K562 (cell line): ENCODE data around the gene MAP7D1. TPM values are rescaled to one million over a fixed set of nuclear protein-coding genes. Genes with fewer than 3 reads are reported as not detected.
A peak's percentile ranks its signal among the peaks of the same experiment; 100 is the strongest.

Experiments used
- ATAC-seq: fragments of 200-7000 bp; cut with Tn5 transposase; 3 replicates; pipeline ENCODE4 v1.9.1; 2020; ENCODE audit warnings: moderate library complexity
- BruUV-seq: library from RNA; stranded (reverse); fragments of 400-500 nt; replicated peaks from 2 replicates; lab custom pipeline; 2021; lab: Mats Ljungman, UMichigan
- CTCF ChIA-PET: fragments of 300-600 bp; formaldehyde crosslinking; extraction: SDS; loops from one replicate; lab custom pipeline; 2021; ENCODE audit warnings: low intra/inter-chr PET ratio; lab: Yijun Ruan, JAX
- POLR2A ChIA-PET: fragments of 300-600, 350-650 bp; sonication (Branson Sonifier 250); formaldehyde crosslinking; extraction: SDS; loops from one replicate; lab custom pipeline; 2021; ENCODE audit warnings: antibody characterized with exemption, inconsistent platforms; lab: Yijun Ruan, JAX
- DNase-seq, 4 experiments: peaks; one replicate each; pipeline versions ENCODE4 v3.0.0 to v3.0.0-alpha.2; 2011 to 2018; ENCODE audit warnings: low spot score in 3 of 4, mixed read lengths in 3 of 4; ENCODE audit errors: extremely low read depth in 1 of 4
- FAIRE-seq: peaks from 2 replicates; lab custom pipeline; 2011; peaks lifted over from hg19 to GRCh38; lab: Jason Lieb, UNC
- H2AFZ ChIP-seq: 2 replicates; pipeline ENCODE4 v1.6.0; 2011; ENCODE audit warnings: low read depth, low read length, control low read depth, inconsistent platforms
- H3K27ac ChIP-seq: fragments of 200-600 bp; 3 replicates; pipeline ENCODE4 v1.8.0; 2011; ENCODE audit warnings: low read depth, mild to moderate bottlenecking, control low read depth, inconsistent platforms, low read length, moderate library complexity, mixed read lengths; ENCODE audit errors: extremely low read depth
- H3K27me3 ChIP-seq, 2 experiments: fragments of 300-600 bp in 1 of 2; 2 replicates in 1 of 2; 3 replicates in 1 of 2; pipeline versions ENCODE4 v1.6.0 to v1.8.0; 2011; ENCODE audit warnings: inconsistent platforms in 2 of 2, low read length in 2 of 2, mild to moderate bottlenecking in 1 of 2, mixed read lengths in 1 of 2, moderate library complexity in 1 of 2; ENCODE audit not compliant: control insufficient read depth in 2 of 2, insufficient read depth in 2 of 2
- H3K36me3 ChIP-seq: fragments of 300-600 bp; 3 replicates; pipeline ENCODE4 v1.8.0; 2011; ENCODE audit warnings: mild to moderate bottlenecking, low read length, inconsistent platforms; ENCODE audit not compliant: control insufficient read depth, insufficient read depth
- H3K4me1 ChIP-seq, 2 experiments: fragments of 200-600 bp in 1 of 2; replicated peaks in 1 of 2; 2 replicates in 1 of 2; 3 replicates in 1 of 2; pipeline versions ENCODE4 v1.5.1 to v1.8.0; 2011; ENCODE audit warnings: inconsistent platforms in 2 of 2, low read length in 2 of 2, mild to moderate bottlenecking in 1 of 2, mixed read lengths in 1 of 2, moderate library complexity in 1 of 2; ENCODE audit not compliant: control insufficient read depth in 2 of 2, insufficient read depth in 2 of 2
- H3K4me2 ChIP-seq: 2 replicates; pipeline ENCODE4 v1.6.1; 2011; ENCODE audit warnings: low read length, control low read depth, inconsistent platforms, mixed read lengths; ENCODE audit not compliant: insufficient read depth
- H3K4me3 ChIP-seq: fragments of 200-600 bp; sonication (generic), shearing (Covaris generic); 2 replicates; pipeline ENCODE4 v1.5.1; 2016; ENCODE audit warnings: control low read depth, inconsistent platforms
- H3K79me2 ChIP-seq: fragments of 200-600 bp; 3 replicates; pipeline ENCODE4 v1.8.0; 2011; ENCODE audit warnings: low read length, inconsistent platforms; ENCODE audit not compliant: control insufficient read depth, insufficient read depth
- H3K9ac ChIP-seq, 2 experiments: 2 replicates each; pipeline versions ENCODE4 v1.6.0 to v1.6.1; 2011; ENCODE audit warnings: low read depth in 2 of 2, low read length in 2 of 2, control low read depth in 1 of 2, inconsistent platforms in 1 of 2, mild to moderate bottlenecking in 1 of 2, mixed read lengths in 1 of 2; ENCODE audit not compliant: insufficient read depth in 1 of 2
- H3K9me1 ChIP-seq: one replicate; pipeline ENCODE4 v1.6.0; 2011; ENCODE audit warnings: inconsistent platforms, mild to moderate bottlenecking, low read length, moderate library complexity; ENCODE audit not compliant: control insufficient read depth, insufficient read depth
- H3K9me3 ChIP-seq: replicated peaks from 2 replicates; pipeline ENCODE4 v1.5.1; 2011; ENCODE audit warnings: low read depth, low read length, inconsistent platforms; ENCODE audit not compliant: control insufficient read depth, insufficient read depth
- H4K20me1 ChIP-seq: replicated peaks from 2 replicates; pipeline ENCODE4 v1.6.1; 2011; ENCODE audit warnings: low read length, inconsistent platforms, mixed read lengths; ENCODE audit not compliant: control insufficient read depth, insufficient read depth
- BCOR ChIP-seq: fragments of 450-650 bp; IDR thresholded peaks from 2 replicates; pipeline ENCODE4 v1.6.1; 2016
- CEBPB ChIP-seq: fragments of 450-650 bp; IDR thresholded peaks from 2 replicates; pipeline ENCODE4 v1.6.1; 2016; ENCODE audit warnings: missing genetic modification characterization, missing compliant biosample characterization
- CGGBP1 ChIP-seq: fragments of 250-450 bp; sonication (Bioruptor Pico); IDR thresholded peaks from 2 replicates; pipeline ENCODE4 v1.9.0; 2021; ENCODE audit warnings: mild to moderate bottlenecking
- FOXA1 ChIP-seq: fragments of 450-650 bp; IDR thresholded peaks from 2 replicates; pipeline ENCODE4 v1.6.1; 2016; ENCODE audit warnings: mild to moderate bottlenecking, borderline replicate concordance
- HDAC1 ChIP-seq, 2 experiments: fragments of 450-650 bp; IDR thresholded peaks; 2 replicates each; pipeline ENCODE4 v1.6.1; 2016 to 2017; ENCODE audit warnings: inconsistent platforms in 1 of 2, mild to moderate bottlenecking in 1 of 2, moderate library complexity in 1 of 2
- HDAC2 ChIP-seq: fragments of 450-650 bp; IDR thresholded peaks from 2 replicates; pipeline ENCODE4 v1.6.1; 2016; ENCODE audit warnings: mild to moderate bottlenecking
- HNRNPL ChIP-seq: fragments of 200-400 bp; formaldehyde crosslinking; IDR thresholded peaks from 2 replicates; pipeline ENCODE4 v1.6.1; 2017; ENCODE audit warnings: low read depth, mild to moderate bottlenecking, low read length
- JUN ChIP-seq, 2 experiments: sonication (generic) in 1 of 2; formaldehyde crosslinking in 1 of 2; IDR thresholded peaks; 2 replicates each; pipeline versions ENCODE4 v1.6.1 to v1.8.0; 2012 to 2022; ENCODE audit warnings: borderline replicate concordance in 2 of 2, mild to moderate bottlenecking in 2 of 2, improper control_type of control experiment in 1 of 2, low read depth in 1 of 2, low read length in 1 of 2, missing genetic modification reagents in 1 of 2
- NR2F6 ChIP-seq: fragments of 450-650 bp; formaldehyde crosslinking; IDR thresholded peaks from 2 replicates; pipeline ENCODE4 v1.4.0; 2020; ENCODE audit warnings: mild to moderate bottlenecking
- RBM25 ChIP-seq: fragments of 200-400 bp; formaldehyde crosslinking; IDR thresholded peaks from 2 replicates; pipeline ENCODE4 v1.6.1; 2018; ENCODE audit warnings: low read length, low read depth, moderate library complexity; ENCODE audit not compliant: severe bottlenecking
- RCOR1 ChIP-seq, 2 experiments: IDR thresholded peaks; 2 replicates each; pipeline ENCODE4 v1.6.1; 2012; ENCODE audit warnings: low read depth in 2 of 2, low read length in 2 of 2, borderline replicate concordance in 1 of 2, improper control_type of control experiment in 1 of 2
- SFPQ ChIP-seq: fragments of 200-400 bp; formaldehyde crosslinking; IDR thresholded peaks from 2 replicates; pipeline ENCODE4 v1.6.1; 2017; ENCODE audit warnings: mild to moderate bottlenecking, low read depth, low read length, moderate library complexity
- STAG1 ChIP-seq: sonication (generic); formaldehyde crosslinking; IDR thresholded peaks from 2 replicates; pipeline ENCODE4 v1.5.0; 2020; ENCODE audit warnings: missing genetic modification reagents, borderline replicate concordance
- TRIM24 ChIP-seq, 2 experiments: fragments of 450-650 bp; IDR thresholded peaks; 2 replicates each; pipeline ENCODE4 v1.6.1; 2016
- VEZF1 ChIP-seq: fragments of 200-800 bp; sonication (Bioruptor generic); IDR thresholded peaks from 2 replicates; pipeline ENCODE4 v1.6.1; 2017; ENCODE audit warnings: missing genetic modification characterization, missing compliant biosample characterization
- ZNF583 ChIP-seq: fragments of 250-450 bp; sonication (Bioruptor Pico); IDR thresholded peaks from 2 replicates; pipeline ENCODE4 v1.4.0; 2020
- WGBS: fragments of 100-300 bp; shearing (Covaris generic); methylation state at CpG from one replicate; pipeline ENCODE4 v1.1.6; 2016; ENCODE audit warnings: low coverage, mixed read lengths; ENCODE audit not compliant: insufficient coverage; ENCODE audit errors: missing lambda C conversion rate; 5-methylcytosine and 5-hydroxymethylcytosine counted together
- in situ Hi-C: fragments of 300-500 bp; cut with MboI; formaldehyde crosslinking; loops from 4 replicates; pipeline ENCODE4 v1.15.0; 2018; ENCODE audit warnings: inconsistent platforms, mixed read lengths
- intact Hi-C: fragments of 100-400 bp; cut with micrococcal nuclease; formaldehyde crosslinking; loops from 2 replicates; pipeline ENCODE4 v1.14.2; 2022
- polyA plus RNA-seq, 8 experiments: library from polyadenylated mRNA; depleted of rRNA in 4 of 8; stranded (reverse) in 5 of 8; unstranded in 3 of 8; fragments of >200 nt; fragmentation: Nextera tagmentation in 2 of 8; fragmentation: Illumina TruSeq in 1 of 8; extraction: Ambion mirVana in 2 of 8; extraction: Trizol in 1 of 8; gene quantifications; 2 replicates each; pipeline versions ENCODE4 v1.2.1 to v1.2.3, GENCODE V29; 2011 to 2014; ENCODE audit warnings: inconsistent platforms in 1 of 8, missing spikeins in 1 of 8
- total RNA-seq, 7 experiments: library from RNA; depleted of rRNA in 6 of 7; stranded (reverse); fragments of >200 nt in 6 of 7; fragmentation: Illumina TruSeq in 2 of 7; extraction: Trizol in 2 of 7; gene quantifications; 2 replicates each; pipeline versions ENCODE4 v1.2.1 to v1.2.3, GENCODE V29; 2011 to 2021; ENCODE audit warnings: low replicate concordance in 1 of 7

MAP7D1 gene
- total and polyA plus RNA-seq, 9 of the 15 experiments (the other 6 are each of a cell fraction or from before 2014, with no cell fraction given): 3.6 to 108 (median 34.5) TPM

GRCh38 chr1:36118447-36119204 is 37.3 kb upstream of the MAP7D1 start:
- no peak for FAIRE-seq

More at GRCh38 chr1:36118447-36119204, 37.3 kb upstream of the MAP7D1 start:
- no TSS peak for BruUV-seq
- peak overlapping the region in 1 of 2 experiments; percentile 75; a peak in 1 of 4 replicates for H3K9ac ChIP-seq
- DNase-seq (peak in 1 of 4 experiments; percentile 35), ATAC-seq (no peak)
- H3K4me3 ChIP-seq: no peak overlapping the region
- in situ Hi-C loops: no loop called here
- peaks cover 0 to 21% of the 10 kb centered on the region in 2 experiments; a peak in 3 of 5 replicates for H3K4me1 ChIP-seq
- intact Hi-C loops: no loop called here
- no peaks in the 10 kb centered on the region for H3K9me3 ChIP-seq
- ChIA-PET POLR2A (interaction anchor here (0.6 to 3.7 kb wide), 12 partner anchors 8 to 416 kb away, joined by 3 to 19 read pairs (median 4); partner anchors contain the start of gene AGO3), CTCF (no interaction called here)
- H4K20me1 ChIP-seq: no peaks in the 10 kb centered on the region; the same call in none of the 2 replicates
- peaks cover 0 to 9% of the 10 kb centered on the region in 2 experiments; a peak in 1 of 5 replicates for H3K27me3 ChIP-seq
- no peaks in the 10 kb centered on the region for H3K9me1 ChIP-seq
- H2AFZ ChIP-seq: no peak overlapping the region
- no peak for TF ChIP-seq NR2F6 (CRISPR knock-in tag)
- no peak for TF ChIP-seq TRIM24 (IDR thresholded peaks at IDR 0.05)
- no peak for TF ChIP-seq JUN (IDR thresholded peaks at IDR 0.05; ENCODE audit: borderline replicate concordance, low read depth, low read length)
- TF ChIP-seq JUN (CRISPR knock-in tag; IDR thresholded peaks at IDR 0.05; ENCODE audit: borderline replicate concordance): no peak
- TF ChIP-seq CGGBP1: no peak
- TF ChIP-seq CEBPB (tag): no peak
- TF ChIP-seq HDAC2: 0 out of 2 replicates have a peak, but pooled peaks have one; percentile 17
- TF ChIP-seq RBM25: peak; percentile 75
- TF ChIP-seq ZNF583: no peak
- no peak for TF ChIP-seq HNRNPL
- 0 out of 2 replicates have a peak, but pooled peaks have one; percentile 25 for TF ChIP-seq BCOR
- no peak for TF ChIP-seq HDAC1 (IDR thresholded peaks at IDR 0.05)
- TF ChIP-seq VEZF1: no peak
- TF ChIP-seq RCOR1 (IDR thresholded peaks at IDR 0.05; ENCODE audit: borderline replicate concordance in 1 of 2, low read depth in 2 of 2, low read length in 2 of 2): 0 out of 4 replicates have a peak, but pooled peaks of 1 of the 2 experiments have one; percentile 3
- TF ChIP-seq STAG1 (CRISPR knock-in tag): no peak
- no peak for TF ChIP-seq FOXA1
- TF ChIP-seq SFPQ: no peak
- TF ChIP-seq, all 486 proteins: peak for 4
- 18% methylated on average over 9 of the region's 10 CpGs for WGBS
- no peaks in the 10 kb centered on the region for H3K79me2 ChIP-seq
- H3K27ac ChIP-seq: no peak overlapping the region
- no peak overlapping the region for H3K4me2 ChIP-seq
- H3K36me3 ChIP-seq: no peaks in the 10 kb centered on the region
